Neuronal stem cell (in vitro differentiated cells): ENCODE measurements around the gene SCAMP5.

Source experiments
- DNase-seq: peaks from one replicate; pipeline ENCODE4 v3.0.0-alpha.2; 2013; ENCODE audit warnings: low spot score
- H2AFZ ChIP-seq: one replicate; pipeline ENCODE4 v1.6.1; 2013; ENCODE audit warnings: mild to moderate bottlenecking, low read length, inconsistent platforms
- H2AK5ac ChIP-seq: 2 replicates; pipeline ENCODE4 v1.6.1; 2013; ENCODE audit warnings: low read depth, mild to moderate bottlenecking, inconsistent platforms, low read length, moderate library complexity, mixed read lengths
- H2BK120ac ChIP-seq: 2 replicates; pipeline ENCODE4 v1.6.1; 2013; ENCODE audit warnings: low read depth, mild to moderate bottlenecking, inconsistent platforms, low read length, moderate library complexity, mixed read lengths
- H2BK12ac ChIP-seq: one replicate; pipeline ENCODE4 v1.6.1; 2013; ENCODE audit warnings: low read length, inconsistent platforms
- H2BK15ac ChIP-seq: 2 replicates; pipeline ENCODE4 v1.6.1; 2013; ENCODE audit warnings: mild to moderate bottlenecking, low read length, inconsistent platforms, mixed read lengths
- H2BK5ac ChIP-seq: one replicate; pipeline ENCODE4 v1.6.1; 2013; ENCODE audit warnings: inconsistent platforms, mild to moderate bottlenecking, low read length, moderate library complexity
- H3K14ac ChIP-seq: one replicate; pipeline ENCODE4 v1.6.1; 2013; ENCODE audit warnings: low read length, inconsistent platforms
- H3K18ac ChIP-seq: 2 replicates; pipeline ENCODE4 v1.6.1; 2013; ENCODE audit warnings: low read length, inconsistent platforms
- H3K23ac ChIP-seq: 2 replicates; pipeline ENCODE4 v1.6.1; 2013; ENCODE audit warnings: low read depth, mild to moderate bottlenecking, mixed read lengths, low read length, inconsistent platforms; ENCODE audit not compliant: poor library complexity
- H3K27ac ChIP-seq: replicated peaks from 3 replicates; pipeline ENCODE4 v1.5.1; 2013; ENCODE audit warnings: low read length, inconsistent platforms
- H3K27me3 ChIP-seq, 3 experiments: 2 replicates each; pipeline ENCODE4 v1.6.1; 2013; ENCODE audit warnings: low read length in 3 of 3, mild to moderate bottlenecking in 2 of 3, inconsistent platforms in 1 of 3, low read depth in 1 of 3, mixed read lengths in 1 of 3, moderate library complexity in 1 of 3; ENCODE audit not compliant: control insufficient read depth in 3 of 3, insufficient read depth in 3 of 3
- H3K36me3 ChIP-seq, 2 donors: replicated peaks in 1 of 2; 2 replicates each; pipeline ENCODE4 v1.6.1; 2013; ENCODE audit warnings: low read length in 2 of 2; ENCODE audit not compliant: control insufficient read depth in 2 of 2, insufficient read depth in 2 of 2
- H3K4ac ChIP-seq: 2 replicates; pipeline ENCODE4 v1.6.1; 2013; ENCODE audit warnings: inconsistent platforms, mild to moderate bottlenecking, low read length, moderate library complexity
- H3K4me1 ChIP-seq, 2 donors: 1 replicate in 1 of 2; 2 replicates in 1 of 2; pipeline ENCODE4 v1.6.1; 2013; ENCODE audit warnings: low read length in 2 of 2, low read depth in 1 of 2; ENCODE audit not compliant: control insufficient read depth in 2 of 2, insufficient read depth in 1 of 2
- H3K4me2 ChIP-seq: one replicate; pipeline ENCODE4 v1.6.1; 2013; ENCODE audit warnings: mild to moderate bottlenecking, low read length, inconsistent platforms; ENCODE audit not compliant: insufficient read depth, poor library complexity, severe bottlenecking
- H3K4me3 ChIP-seq, 2 donors: 2 replicates each; pipeline ENCODE4 v1.5.1; 2013; ENCODE audit warnings: low read length in 2 of 2, mild to moderate bottlenecking in 2 of 2, inconsistent platforms in 1 of 2, moderate library complexity in 1 of 2
- H3K79me1 ChIP-seq: one replicate; pipeline ENCODE4 v1.6.1; 2013; ENCODE audit warnings: low read depth, mild to moderate bottlenecking, inconsistent platforms, low read length, moderate library complexity
- H3K9ac ChIP-seq: one replicate; pipeline ENCODE4 v1.6.1; 2013; ENCODE audit warnings: mild to moderate bottlenecking, low read depth, low read length, inconsistent platforms; ENCODE audit not compliant: poor library complexity
- H3K9me3 ChIP-seq, 2 donors: replicated peaks in 1 of 2; 2 replicates each; pipeline versions ENCODE3 to v1.6.1; 2013; ENCODE audit warnings: low read length in 2 of 2, mild to moderate bottlenecking in 2 of 2, inconsistent platforms in 1 of 2, low read depth in 1 of 2, mixed read lengths in 1 of 2, moderate library complexity in 1 of 2; ENCODE audit not compliant: control insufficient read depth in 2 of 2, insufficient read depth in 1 of 2
- H4K8ac ChIP-seq: one replicate; pipeline ENCODE4 v1.6.1; 2013; ENCODE audit warnings: low read depth, mild to moderate bottlenecking, inconsistent platforms, low read length, moderate library complexity
- H4K91ac ChIP-seq: one replicate; pipeline ENCODE4 v1.6.1; 2013; ENCODE audit warnings: low read length, low read depth, mild to moderate bottlenecking, inconsistent platforms; ENCODE audit not compliant: poor library complexity
- WGBS, 2 donors: extraction: QIAGEN DNeasy Blood & Tissue Kit; methylation state at CpG; one replicate each; pipeline ENCODE4 v1.1.7; 2013; ENCODE audit warnings: missing lambda C conversion rate in 2 of 2, mixed read lengths in 1 of 2; ENCODE audit not compliant: insufficient read length in 2 of 2, insufficient replicate concordance in 1 of 2; ENCODE audit errors: extremely low coverage in 2 of 2; 5-methylcytosine and 5-hydroxymethylcytosine counted together

SCAMP5 gene

GRCh38 chr15:75049392-75049791, 54.0 kb downstream of the SCAMP5 start:
- no peak overlapping the region for H2BK15ac ChIP-seq
- no peak overlapping the region for H3K4me2 ChIP-seq
- H3K9ac ChIP-seq = no peak overlapping the region
- no peak overlapping the region for H2AK5ac ChIP-seq
- H2AFZ ChIP-seq = no peak overlapping the region
- DNase-seq = no peak
- H3K4me3 ChIP-seq = no peak overlapping the region
- no peak overlapping the region for H4K91ac ChIP-seq
- WGBS, 2 donors = no CpG with 5 or more reads among the region's 11 CpGs
- H3K23ac ChIP-seq = no peak overlapping the region
- no peaks in the 10 kb centered on the region for H3K27me3 ChIP-seq
- no peaks in the 10 kb centered on the region for H3K9me3 ChIP-seq
- H4K8ac ChIP-seq = no peak overlapping the region
- H3K79me1 ChIP-seq = peaks cover 3% of the 10 kb centered on the region
- H3K18ac ChIP-seq = no peak overlapping the region
- H2BK12ac ChIP-seq = no peak overlapping the region
- no peak overlapping the region for H3K14ac ChIP-seq
- peaks cover 0 to 36% of the 10 kb centered on the region in 2 donors for H3K36me3 ChIP-seq
- no peak overlapping the region for H2BK120ac ChIP-seq
- no peak overlapping the region for H3K27ac ChIP-seq
- peaks cover 7 to 17% of the 10 kb centered on the region in 2 donors for H3K4me1 ChIP-seq
- H3K4ac ChIP-seq = no peak overlapping the region
- H2BK5ac ChIP-seq = no peak overlapping the region

GRCh38 chr15:75050283-75050682, 54.9 kb downstream of the SCAMP5 start:
- Histone ChIP-seq H4K91ac (no peak overlapping the region), H2AK5ac (no peak overlapping the region), H3K23ac (no peak overlapping the region), H3K79me1 (peaks cover 3% of the 10 kb centered on the region), H3K27me3 (no peaks in the 10 kb centered on the region), H3K18ac (no peak overlapping the region), H3K27ac (no peak overlapping the region), H3K14ac (peak overlapping the region; percentile 31), H2BK5ac (peak overlapping the region; percentile 40), H2BK15ac (no peak overlapping the region), H2BK120ac (no peak overlapping the region), H3K4me1 (peaks cover 7 to 17% of the 10 kb centered on the region in 2 donors), H2BK12ac (no peak overlapping the region), H3K9me3 (no peaks in the 10 kb centered on the region), H4K8ac (no peak overlapping the region), H3K4me2 (no peak overlapping the region), H3K4me3 (no peak overlapping the region), H3K4ac (no peak overlapping the region), H3K9ac (no peak overlapping the region), H3K36me3 (peaks cover 0 to 27% of the 10 kb centered on the region in 2 donors), H2AFZ (no peak overlapping the region)
- no CpG with 5 or more reads among the region's 2 CpGs for WGBS, 2 donors
- DNase-seq = no peak

GRCh38 chr15:75051191-75051608, 55.8 kb downstream of the SCAMP5 start:
- Histone ChIP-seq H2BK5ac (no peak overlapping the region), H3K79me1 (peaks cover 3% of the 10 kb centered on the region), H4K91ac (no peak overlapping the region), H3K4me2 (no peak overlapping the region), H2BK15ac (no peak overlapping the region), H3K4me3 (no peak overlapping the region), H2AFZ (no peak overlapping the region), H2BK120ac (no peak overlapping the region), H3K27ac (no peak overlapping the region), H3K27me3 (no peaks in the 10 kb centered on the region), H3K9me3 (no peaks in the 10 kb centered on the region), H3K14ac (no peak overlapping the region), H3K23ac (no peak overlapping the region), H4K8ac (no peak overlapping the region), H3K36me3 (peaks cover 0 to 24% of the 10 kb centered on the region in 2 donors), H3K4me1 (peaks cover 7 to 16% of the 10 kb centered on the region in 2 donors), H3K9ac (no peak overlapping the region), H3K4ac (no peak overlapping the region), H3K18ac (no peak overlapping the region), H2AK5ac (no peak overlapping the region), H2BK12ac (no peak overlapping the region)
- WGBS, 2 donors = no CpG with 5 or more reads among the region's 6 CpGs
- no peak for DNase-seq

GRCh38 chr15:75051711-75052110, 56.3 kb downstream of the SCAMP5 start:
- H3K18ac ChIP-seq = peak overlapping the region; percentile 65
- H3K4me1 ChIP-seq = peaks cover 4 to 11% of the 10 kb centered on the region in 2 donors
- no peak overlapping the region for H3K4me2 ChIP-seq
- H2BK15ac ChIP-seq = no peak overlapping the region
- peaks cover 0 to 24% of the 10 kb centered on the region in 2 donors for H3K36me3 ChIP-seq
- H4K91ac ChIP-seq = no peak overlapping the region
- H3K4me3 ChIP-seq = no peak overlapping the region
- no peak overlapping the region for H2AK5ac ChIP-seq
- H3K27me3 ChIP-seq = no peaks in the 10 kb centered on the region
- no peak overlapping the region for H3K23ac ChIP-seq
- no peak for DNase-seq
- no peak overlapping the region for H2BK12ac ChIP-seq
- no peaks in the 10 kb centered on the region for H3K9me3 ChIP-seq
- H2AFZ ChIP-seq = no peak overlapping the region
- H3K27ac ChIP-seq = no peak overlapping the region
- H3K9ac ChIP-seq = no peak overlapping the region
- no peak overlapping the region for H3K4ac ChIP-seq
- whole genome bisulfite sequencing, 2 donors = no CpG with 5 or more reads among the region's 4 CpGs
- H2BK5ac ChIP-seq = no peak overlapping the region
- no peak overlapping the region for H4K8ac ChIP-seq
- H3K14ac ChIP-seq = no peak overlapping the region
- no peak overlapping the region for H2BK120ac ChIP-seq
- H3K79me1 ChIP-seq = peaks cover 3% of the 10 kb centered on the region
